Activated T-helper 2 cell treated with anti-CD3 and anti-CD28 coated beads, Interferon-gamma antibody, Interleukin-2, Interleukin-4, amounts not matched to agents 10 μg/mL and 5 μg/mL and 100 μg/mL, durations not matched to agents 14 hours and 24 hours and 36 hours (primary cell): ENCODE data around the gene MUC13. TPM values are rescaled to one million over a fixed set of nuclear protein-coding genes. Genes with fewer than 3 reads are reported as not detected.

Experiments used
- DNase-seq: peaks from one replicate; pipeline ENCODE4 v3.0.0; 2021; ENCODE audit warnings: low spot score
- H3K27ac Mint-ChIP-seq: one replicate; pipeline ENCODE4 v1.8.0; 2021; ENCODE audit warnings: mixed read lengths
- H3K27me3 Mint-ChIP-seq: one replicate; pipeline ENCODE4 v1.8.0; 2021; ENCODE audit warnings: low read depth, mixed read lengths
- H3K36me3 Mint-ChIP-seq: one replicate; pipeline ENCODE4 v1.8.0; 2021; ENCODE audit warnings: low read depth, mixed read lengths
- H3K4me1 Mint-ChIP-seq: one replicate; pipeline ENCODE4 v1.8.0; 2021; ENCODE audit warnings: low read depth, mixed read lengths
- H3K4me3 Mint-ChIP-seq: one replicate; pipeline ENCODE4 v1.8.0; 2021; ENCODE audit warnings: low read depth, mild to moderate bottlenecking, moderate library complexity, mixed read lengths
- H3K9me3 Mint-ChIP-seq: one replicate; pipeline ENCODE4 v1.8.0; 2021; ENCODE audit warnings: mixed read lengths
- intact Hi-C: fragments of 100-400 bp; cut with micrococcal nuclease; formaldehyde crosslinking; loops from one replicate; pipeline ENCODE4 v1.15.1; 2023
- total RNA-seq: library from RNA; stranded (reverse); gene quantifications from 2 replicates; pipeline ENCODE4 v1.2.3, GENCODE V29; 2022

The MUC13 gene
- total RNA-seq, 1 donor from 2014 or later = not detected

GRCh38 chr3:124886168-124887056, 48.1 kb downstream of the MUC13 start:
- DNase-seq = no peak
- Mint-ChIP-seq H3K36me3 (no peaks in the 10 kb centered on the region), H3K9me3 (no peaks in the 10 kb centered on the region), H3K27ac (no peak overlapping the region), H3K4me1 (peaks cover 5% of the 10 kb centered on the region), H3K4me3 (peak overlapping the region; percentile 63), H3K27me3 (peaks cover 66% of the 10 kb centered on the region)
- intact Hi-C loops = no loop called here

DNA sequence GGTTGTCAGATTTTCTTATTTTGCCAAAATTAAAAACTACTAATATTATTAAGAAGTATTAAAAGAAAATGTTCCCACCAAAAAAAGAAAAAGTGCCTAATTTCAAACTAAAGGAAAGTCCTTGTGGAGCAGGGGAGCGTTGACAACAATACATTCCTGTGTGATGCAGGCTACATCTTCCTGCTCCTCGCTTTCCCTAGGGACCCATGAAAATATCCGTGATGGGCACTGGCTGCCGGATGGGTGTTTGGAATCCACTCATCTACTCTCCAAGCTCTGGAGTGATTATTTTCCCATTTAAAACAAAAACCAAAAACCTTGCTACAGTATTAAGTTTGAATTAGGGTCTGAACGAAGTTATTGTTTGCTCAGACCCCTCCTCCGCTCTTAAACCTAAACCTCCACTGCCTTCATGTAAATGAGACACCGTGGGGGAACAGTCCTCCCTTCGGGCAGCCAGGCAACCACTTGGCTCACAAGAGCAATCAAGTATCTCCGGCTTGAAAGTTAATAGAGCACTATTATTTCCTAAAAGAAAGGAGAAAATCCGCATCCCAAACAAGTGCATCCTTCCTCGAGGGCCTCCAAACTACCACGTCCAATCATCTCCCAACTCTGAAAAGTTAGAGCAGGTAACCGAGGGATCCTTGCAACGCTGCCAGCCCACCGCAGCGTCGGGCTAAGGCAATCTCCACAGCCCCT, 48.9 kb downstream of the MUC13 start:
- H3K27me3 Mint-ChIP-seq = peaks cover 61% of the 10 kb centered on the region
- intact Hi-C loops = no loop called here
- DNase-seq = no peak
- H3K36me3 Mint-ChIP-seq = no peaks in the 10 kb centered on the region
- H3K27ac Mint-ChIP-seq = no peak overlapping the region
- peak overlapping the region; percentile 63 for H3K4me3 Mint-ChIP-seq
- H3K9me3 Mint-ChIP-seq = no peaks in the 10 kb centered on the region
- peaks cover 5% of the 10 kb centered on the region for H3K4me1 Mint-ChIP-seq

- no peaks in the 10 kb centered on the region for H3K36me3 Mint-ChIP-seq
- H3K4me1 Mint-ChIP-seq = peaks cover 5% of the 10 kb centered on the region
- intact Hi-C loops = no loop called here
- H3K9me3 Mint-ChIP-seq = no peaks in the 10 kb centered on the region
- H3K27me3 Mint-ChIP-seq = peaks cover 58% of the 10 kb centered on the region
- H3K4me3 Mint-ChIP-seq = no peak overlapping the region
- H3K27ac Mint-ChIP-seq = no peak overlapping the region
- DNase-seq = no peak
These were observed 50.0 kb downstream of the MUC13 start for GRCh38 chr3:124884474-124885101.

- Mint-ChIP-seq H3K4me3 (no peak overlapping the region), H3K27me3 (peaks cover 55% of the 10 kb centered on the region), H3K27ac (no peak overlapping the region), H3K9me3 (no peaks in the 10 kb centered on the region), H3K36me3 (no peaks in the 10 kb centered on the region), H3K4me1 (peaks cover 11% of the 10 kb centered on the region)
- no peak for DNase-seq
- intact Hi-C loops = no loop called here
These were observed 50.6 kb downstream of the MUC13 start for GRCh38 chr3:124883766-124884473.

GRCh38 chr3:124882816-124883747, 51.5 kb downstream of the MUC13 start:
- peaks cover 49% of the 10 kb centered on the region for H3K27me3 Mint-ChIP-seq
- intact Hi-C loops = no loop called here
- no peak overlapping the region for H3K4me3 Mint-ChIP-seq
- H3K9me3 Mint-ChIP-seq = no peaks in the 10 kb centered on the region
- no peak overlapping the region for H3K27ac Mint-ChIP-seq
- DNase-seq = no peak
- no peaks in the 10 kb centered on the region for H3K36me3 Mint-ChIP-seq
- H3K4me1 Mint-ChIP-seq = peaks cover 18% of the 10 kb centered on the region

DNA sequence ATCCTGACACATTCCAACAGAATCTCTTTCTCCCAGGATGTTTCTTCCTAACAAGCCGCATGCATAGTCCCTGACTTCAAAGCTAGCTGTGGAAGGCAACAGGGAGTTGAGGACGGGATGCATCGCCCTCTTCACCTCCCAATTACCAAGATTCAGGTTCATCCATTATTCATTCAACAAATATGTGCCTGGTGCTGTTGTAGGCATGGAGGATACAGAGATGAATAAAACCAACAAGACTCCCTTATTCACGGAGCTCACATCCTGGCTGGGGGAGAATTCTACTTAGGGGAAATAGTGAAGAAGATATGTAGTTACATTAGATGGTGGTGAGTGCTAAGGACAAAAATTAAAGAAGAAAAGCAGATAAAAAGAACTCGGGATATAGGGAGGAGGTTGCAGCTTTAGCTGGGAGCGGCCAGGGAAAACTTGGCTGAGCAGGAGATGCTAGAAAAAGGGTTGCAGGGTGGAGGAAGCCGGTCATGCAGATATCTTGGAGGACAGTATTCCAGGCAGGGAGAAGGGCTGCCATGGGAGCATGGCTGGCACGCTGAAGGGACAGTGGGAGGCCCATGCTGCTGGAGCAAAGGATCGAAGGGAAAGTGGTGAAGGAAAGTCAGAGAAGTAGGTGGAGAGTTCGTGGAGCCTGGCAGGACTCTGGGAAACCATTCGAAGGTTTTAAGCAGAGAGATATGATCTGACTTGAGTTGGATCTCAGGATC, 52.4 kb downstream of the MUC13 start:
- Mint-ChIP-seq H3K36me3 (no peaks in the 10 kb centered on the region), H3K27me3 (peaks cover 45% of the 10 kb centered on the region), H3K4me1 (peaks cover 17% of the 10 kb centered on the region), H3K27ac (no peak overlapping the region), H3K4me3 (no peak overlapping the region), H3K9me3 (no peaks in the 10 kb centered on the region)
- intact Hi-C loops = no loop called here
- DNase-seq = no peak

DNA sequence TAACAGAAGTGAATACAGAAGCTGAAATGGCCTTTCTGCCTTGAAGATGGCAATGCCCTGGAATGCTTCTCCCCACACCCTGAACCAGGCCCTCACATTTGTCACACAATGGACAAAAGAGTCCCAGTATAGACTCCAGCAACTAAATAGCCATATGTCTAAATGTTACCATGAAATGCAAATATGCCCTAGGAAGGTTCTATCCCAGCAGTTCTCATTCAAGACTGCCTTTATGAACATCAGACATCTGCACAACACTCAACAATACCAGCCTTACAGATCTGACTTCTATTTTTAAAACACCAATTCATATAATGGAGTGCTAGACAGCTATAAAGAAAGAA, 55.2 kb downstream of the MUC13 start:
- H3K9me3 Mint-ChIP-seq = no peaks in the 10 kb centered on the region
- H3K27ac Mint-ChIP-seq = no peak overlapping the region
- H3K27me3 Mint-ChIP-seq = peaks cover 41% of the 10 kb centered on the region
- H3K36me3 Mint-ChIP-seq = no peaks in the 10 kb centered on the region
- no peak overlapping the region for H3K4me3 Mint-ChIP-seq
- intact Hi-C loops = no loop called here
- no peak for DNase-seq
- peaks cover 13% of the 10 kb centered on the region for H3K4me1 Mint-ChIP-seq

DNA sequence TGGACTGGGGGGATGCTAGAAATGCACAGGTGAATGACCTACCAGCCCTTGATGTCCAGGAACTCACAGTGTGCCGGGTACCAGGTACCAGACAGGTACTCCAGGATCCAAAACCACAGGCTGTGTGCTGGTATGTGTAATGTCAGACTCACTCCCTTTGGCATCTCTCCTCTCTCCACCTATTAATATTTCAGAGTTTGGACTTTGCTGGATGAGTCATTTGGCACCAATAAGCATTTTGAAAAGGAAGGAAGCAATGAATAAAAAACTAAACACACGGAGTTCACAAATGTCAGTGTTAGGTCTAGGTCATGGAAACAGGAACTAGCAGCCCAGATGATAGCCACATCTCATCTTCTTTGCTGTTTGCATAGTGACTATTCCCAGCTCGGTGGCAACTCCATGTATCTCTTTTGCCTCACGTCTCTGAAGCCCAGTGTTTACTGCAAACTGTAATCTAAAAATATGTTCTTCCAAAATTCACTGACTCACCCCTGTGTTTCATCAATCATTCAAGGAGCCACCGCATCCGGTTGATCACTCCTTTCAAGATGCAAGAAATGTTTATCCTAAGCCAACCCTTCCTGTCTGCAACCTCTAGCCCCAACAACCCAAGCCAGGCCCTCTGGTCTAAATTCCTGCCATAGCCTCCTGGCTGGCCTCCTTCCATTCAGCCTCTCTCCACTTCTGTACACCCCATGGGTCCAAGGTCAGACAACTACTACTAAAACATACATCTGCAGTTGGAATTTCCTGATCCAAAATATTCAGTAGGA, 55.8 kb downstream of the MUC13 start:
- Mint-ChIP-seq H3K4me1 (peaks cover 13% of the 10 kb centered on the region), H3K4me3 (peak overlapping the region; percentile 20), H3K9me3 (no peaks in the 10 kb centered on the region), H3K36me3 (no peaks in the 10 kb centered on the region), H3K27me3 (peaks cover 36% of the 10 kb centered on the region), H3K27ac (peak overlapping the region; percentile 56)
- intact Hi-C loops = no loop called here
- no peak for DNase-seq

GRCh38 chr3:124877674-124878073, 56.9 kb downstream of the MUC13 start:
- no peaks in the 10 kb centered on the region for H3K9me3 Mint-ChIP-seq
- H3K36me3 Mint-ChIP-seq = no peaks in the 10 kb centered on the region
- DNase-seq = no peak
- H3K4me1 Mint-ChIP-seq = peaks cover 13% of the 10 kb centered on the region
- intact Hi-C loops = no loop called here
- peaks cover 32% of the 10 kb centered on the region for H3K27me3 Mint-ChIP-seq
- H3K4me3 Mint-ChIP-seq = no peak overlapping the region
- no peak overlapping the region for H3K27ac Mint-ChIP-seq

DNA sequence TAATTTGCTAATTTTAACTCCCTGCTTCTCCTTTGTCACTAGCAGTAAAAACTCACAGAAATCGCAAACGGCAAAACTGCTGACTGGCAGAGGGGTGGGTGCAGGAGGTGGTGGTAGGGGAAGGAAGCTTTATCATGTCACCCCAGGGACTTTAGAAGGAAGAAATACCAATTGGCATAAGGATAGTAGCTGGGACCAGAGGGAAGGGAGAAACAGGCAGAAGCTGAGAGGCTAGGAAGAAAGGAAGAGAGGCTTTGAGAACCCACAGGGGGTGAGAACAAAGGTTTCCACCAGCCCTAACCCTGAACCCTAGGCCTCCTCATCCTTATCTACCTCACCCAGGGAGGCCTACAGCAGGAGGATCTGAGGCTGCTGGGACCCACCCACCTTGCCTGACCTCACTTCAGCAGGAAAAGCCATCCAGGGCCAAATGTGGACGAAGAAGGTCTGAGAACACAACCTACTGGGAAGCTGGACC, 58.1 kb downstream of the MUC13 start:
- Mint-ChIP-seq H3K9me3 (no peaks in the 10 kb centered on the region), H3K4me3 (no peak overlapping the region)

DNA sequence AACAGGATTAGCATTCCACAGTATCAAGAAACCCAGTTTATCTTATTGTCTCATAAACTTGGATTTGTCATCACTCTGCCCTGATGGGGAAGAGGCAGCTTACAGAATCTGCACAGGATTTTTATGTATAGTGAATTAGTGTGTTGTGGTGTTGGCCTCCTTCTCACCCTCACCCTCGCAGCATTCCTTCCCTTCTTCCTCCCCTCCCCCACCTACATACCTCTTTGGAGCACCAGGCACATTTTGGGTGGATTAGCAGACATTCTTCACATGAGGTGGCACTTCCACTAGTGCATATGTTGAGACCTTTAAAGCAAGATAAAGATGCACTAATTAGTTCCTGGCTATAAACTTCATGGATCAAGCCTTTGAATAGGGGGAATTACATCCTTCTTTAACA, 61.3 kb downstream of the MUC13 start:
- Mint-ChIP-seq H3K27ac (no peak overlapping the region), H3K27me3 (peaks cover 24% of the 10 kb centered on the region), H3K4me3 (no peak overlapping the region), H3K9me3 (no peaks in the 10 kb centered on the region), H3K4me1 (peaks cover under 1% of the 10 kb centered on the region), H3K36me3 (no peaks in the 10 kb centered on the region)
- intact Hi-C loops = no loop called here
- no peak for DNase-seq

More for the DNA sequence above, 58.1 kb downstream of the MUC13 start:
- intact Hi-C loops = no loop called here
- no peak overlapping the region for H3K27ac Mint-ChIP-seq
- DNase-seq = no peak
- no peaks in the 10 kb centered on the region for H3K36me3 Mint-ChIP-seq
- peaks cover 13% of the 10 kb centered on the region for H3K4me1 Mint-ChIP-seq
- peaks cover 27% of the 10 kb centered on the region for H3K27me3 Mint-ChIP-seq
